Brain microvascular endothelial cell (primary cell): ENCODE data around the gene NEGR1.

Experiments
- DNase-seq: peaks from one replicate; pipeline ENCODE4 v3.0.0-alpha.2; 2020
- H3K27ac ChIP-seq: fragments of 250-450 bp; sonication (Bioruptor Pico); 2 replicates; pipeline ENCODE4 v1.5.1; 2020; ENCODE audit warnings: mild to moderate bottlenecking, moderate library complexity
- H3K27me3 ChIP-seq: fragments of 250-450 bp; sonication (Bioruptor Pico); replicated peaks from 2 replicates; pipeline ENCODE4 v1.5.1; 2020; ENCODE audit warnings: mild to moderate bottlenecking
- H3K36me3 ChIP-seq: fragments of 250-450 bp; sonication (Bioruptor Pico); replicated peaks from 2 replicates; pipeline ENCODE4 v1.5.1; 2020; ENCODE audit warnings: mild to moderate bottlenecking
- H3K4me3 ChIP-seq: 2 replicates; pipeline ENCODE4 v1.5.1; 2011; ENCODE audit warnings: low read depth, mild to moderate bottlenecking, control low read depth, low read length, moderate library complexity
- CTCF ChIP-seq: IDR thresholded peaks from 2 replicates; pipeline ENCODE4 v1.5.1; 2011; ENCODE audit warnings: low read depth, mild to moderate bottlenecking, moderate library complexity, low read length, control low read depth, inconsistent platforms; ENCODE audit errors: missing control alignments
- in situ Hi-C: cut with HindIII; loops from 2 replicates; pipeline ENCODE4 v1.10.0; 2017; ENCODE audit warnings: low sequenced_read_pairs, low pct_ligation_motif_present

Gene NEGR1

GRCh38 chr1:71745326-71745725 is 537.0 kb downstream of the NEGR1 start:
- Histone ChIP-seq H3K36me3 (no peaks in the 10 kb centered on the region), H3K27ac (no peak overlapping the region), H3K4me3 (no peak overlapping the region), H3K27me3 (no peaks in the 10 kb centered on the region)
- no peak for TF ChIP-seq CTCF
- in situ Hi-C loops: no loop called here
- no peak for DNase-seq

- DNase-seq: no peak
- TF ChIP-seq CTCF: no peak
- in situ Hi-C loops: no loop called here
Observed at GRCh38 chr1:71743862-71744261, 538.5 kb downstream of the NEGR1 start.

GRCh38 chr1:71738910-71739309 is 543.4 kb downstream of the NEGR1 start:
- H3K27ac ChIP-seq: no peak overlapping the region
- no peak for TF ChIP-seq CTCF
- H3K36me3 ChIP-seq: no peaks in the 10 kb centered on the region
- H3K4me3 ChIP-seq: no peak overlapping the region
- DNase-seq: no peak
- H3K27me3 ChIP-seq: no peaks in the 10 kb centered on the region
- in situ Hi-C loops: no loop called here

More at GRCh38 chr1:71743862-71744261, 538.5 kb downstream of the NEGR1 start:
- Histone ChIP-seq H3K36me3 (no peaks in the 10 kb centered on the region), H3K27me3 (no peaks in the 10 kb centered on the region), H3K4me3 (no peak overlapping the region), H3K27ac (no peak overlapping the region)

- Histone ChIP-seq H3K4me3 (no peak overlapping the region), H3K36me3 (no peaks in the 10 kb centered on the region), H3K27me3 (no peaks in the 10 kb centered on the region), H3K27ac (no peak overlapping the region)
- no peak for DNase-seq
- in situ Hi-C loops: no loop called here
- no peak for TF ChIP-seq CTCF
Observed at GRCh38 chr1:71738256-71738655, 544.1 kb downstream of the NEGR1 start.

GRCh38 chr1:71737768-71738167 is 544.6 kb downstream of the NEGR1 start:
- H3K4me3 ChIP-seq: no peak overlapping the region
- TF ChIP-seq CTCF: no peak
- in situ Hi-C loops: no loop called here

GRCh38 chr1:71733121-71733520 is 549.2 kb downstream of the NEGR1 start:
- no peak overlapping the region for H3K27ac ChIP-seq
- no peaks in the 10 kb centered on the region for H3K27me3 ChIP-seq
- H3K36me3 ChIP-seq: no peaks in the 10 kb centered on the region
- in situ Hi-C loops: no loop called here
- no peak for DNase-seq
- H3K4me3 ChIP-seq: no peak overlapping the region
- TF ChIP-seq CTCF: no peak

More at GRCh38 chr1:71737768-71738167, 544.6 kb downstream of the NEGR1 start:
- no peaks in the 10 kb centered on the region for H3K27me3 ChIP-seq
- H3K36me3 ChIP-seq: no peaks in the 10 kb centered on the region
- DNase-seq: no peak
- H3K27ac ChIP-seq: no peak overlapping the region
